ENCODE data around the gene SLC7A6OS.

Gene SLC7A6OS

DNA sequence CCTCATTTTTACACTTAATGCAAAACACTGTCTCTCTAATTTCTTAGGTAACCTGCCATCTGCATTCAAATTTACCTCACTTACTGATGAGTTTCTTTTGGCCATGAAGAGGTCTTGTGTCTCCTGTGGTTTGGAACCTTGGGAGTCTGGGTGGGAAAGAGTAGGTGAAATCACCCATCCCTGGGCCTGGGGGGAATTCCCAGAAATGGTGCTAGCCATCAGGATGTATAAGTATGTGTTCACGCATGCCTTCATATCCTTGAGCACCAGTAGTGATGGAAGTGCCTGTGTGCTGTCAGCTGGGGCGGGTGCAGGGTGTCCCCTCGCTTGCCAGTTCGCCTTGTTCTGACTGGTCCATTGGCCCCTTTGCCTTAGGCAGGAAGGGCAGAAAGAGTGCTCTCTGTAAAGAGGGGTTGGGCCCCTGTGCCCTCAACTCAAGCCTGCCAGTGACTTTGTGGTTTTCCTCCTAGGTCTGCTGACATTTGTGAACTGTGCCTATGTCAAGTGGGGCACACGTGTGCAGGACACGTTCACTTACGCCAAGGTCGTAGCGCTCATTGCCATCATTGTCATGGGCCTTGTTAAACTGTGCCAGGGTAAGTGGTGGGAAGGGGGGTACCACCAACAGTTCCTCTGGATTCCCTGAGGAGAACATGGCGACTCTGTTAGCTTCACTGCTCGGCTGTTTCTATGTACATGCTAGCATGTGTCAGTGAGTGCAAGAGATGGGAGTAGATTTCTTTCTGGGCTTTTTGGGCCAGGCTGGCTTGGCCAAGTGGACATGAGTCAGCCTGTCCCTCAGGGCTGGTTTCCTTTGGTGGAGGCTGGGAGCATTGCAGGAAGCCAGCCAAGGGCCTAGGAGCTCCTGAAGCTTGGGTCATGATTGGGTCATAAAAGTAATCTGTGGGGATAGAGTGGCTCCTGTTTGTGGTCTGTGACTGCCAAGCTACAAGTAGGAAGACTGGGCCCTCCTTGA, 23.2 kb downstream of the SLC7A6OS start:
- ChIA-PET CTCF (interaction anchor here (0.6 kb wide), 1 partner anchor 16 kb away, joined by 3 read pairs; no protein-coding TSS in a partner anchor), POLR2A (interaction anchor here (0.6 to 0.7 kb wide), 2 partner anchors 11 to 104 kb away, joined by 3 read pairs; no protein-coding TSS in a partner anchor)
- peaks cover 12 to 72% of the 10 kb centered on the region in 2 experiments; a peak in 2 of 3 replicates for H3K36me3 ChIP-seq (ENCODE audit: control insufficient read depth in 2 of 2, insufficient read depth in 1 of 2, low read length in 2 of 2)
- H3K27ac ChIP-seq (ENCODE audit: extremely low read depth, low read depth, low read length) = no peak overlapping the region
- TF ChIP-seq OSR2 (tag by site-specific recombination; IDR thresholded peaks at IDR 0.05) (peak; percentile 68), ZNF664 (tag by site-specific recombination; IDR thresholded peaks at IDR 0.05) (no peak)
- no peaks in the 10 kb centered on the region for H3K4me1 ChIP-seq (ENCODE audit: control insufficient read depth, insufficient read depth, low read length)
- no peak overlapping the region for H3K4me3 ChIP-seq (ENCODE audit: low read depth, low read length)
- H3K9me3 ChIP-seq (ENCODE audit: control insufficient read depth, insufficient read depth, low read depth, low read length) = no peaks in the 10 kb centered on the region

DNA sequence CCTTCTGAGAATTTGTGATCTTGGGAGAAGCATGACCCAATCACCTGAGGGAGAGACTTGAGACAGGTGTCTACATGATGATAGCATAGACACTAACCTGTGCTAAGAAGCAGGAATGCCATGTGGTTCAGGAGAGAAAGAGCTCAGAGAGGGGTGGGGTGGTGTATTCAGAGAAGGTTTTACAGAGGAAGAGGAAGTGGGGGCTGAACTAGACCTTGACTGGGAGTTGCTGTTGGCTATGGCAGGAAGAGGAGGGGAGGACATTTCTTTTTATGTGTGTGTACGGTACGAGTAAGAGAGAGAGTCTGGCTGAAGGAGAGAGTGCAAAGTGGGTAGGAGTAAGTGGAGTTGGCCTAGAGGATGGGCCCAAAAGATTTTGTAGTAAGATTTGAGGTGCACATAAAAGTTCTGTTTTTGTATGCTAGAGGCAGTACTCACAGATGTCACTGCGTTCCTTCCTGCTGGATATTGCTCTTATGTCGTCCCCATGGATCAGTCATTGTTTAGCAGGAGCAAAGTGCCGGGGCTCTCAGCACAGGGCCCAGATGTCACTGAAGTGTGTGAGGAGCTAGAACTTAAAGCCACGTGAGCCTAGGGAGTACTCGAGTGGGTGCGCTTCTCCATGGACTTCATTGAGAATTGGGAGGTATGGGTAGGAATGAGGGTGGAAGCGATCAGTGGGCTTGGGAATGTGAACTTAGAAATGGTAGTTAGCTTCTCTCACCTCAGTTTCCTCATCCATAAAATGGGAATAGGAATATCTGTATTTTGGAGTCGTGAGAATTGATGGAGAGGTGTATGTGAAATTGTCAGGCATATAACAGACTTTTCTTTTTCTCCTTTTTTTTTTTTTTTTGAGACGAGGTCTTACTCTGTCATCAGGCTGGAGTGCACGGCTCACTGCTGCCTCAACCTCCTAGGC, 24.3 kb downstream of the SLC7A6OS start:
- TF ChIP-seq ZBTB1 (tag by site-specific recombination; IDR thresholded peaks at IDR 0.05) (no peak), PRDM1 (tag by site-specific recombination; IDR thresholded peaks at IDR 0.05) (0 out of 2 replicates have a peak, but pooled peaks have one; percentile 17), ZNF24 (tag by site-specific recombination; IDR thresholded peaks at IDR 0.05) (no peak)
- Histone ChIP-seq H3K4me3 (ENCODE audit: low read depth, low read length) (no peak overlapping the region), H3K27ac (ENCODE audit: extremely low read depth, low read depth, low read length) (no peak overlapping the region), H3K36me3 (ENCODE audit: control insufficient read depth in 2 of 2, insufficient read depth in 1 of 2, low read length in 2 of 2) (peaks cover 15 to 71% of the 10 kb centered on the region in 2 experiments; a peak in 2 of 3 replicates), H3K4me1 (ENCODE audit: control insufficient read depth, insufficient read depth, low read length) (no peaks in the 10 kb centered on the region), H3K9me3 (ENCODE audit: control insufficient read depth, insufficient read depth, low read depth, low read length) (no peaks in the 10 kb centered on the region)
- ChIA-PET CTCF (interaction anchor here (0.8 to 1.3 kb wide), 3 partner anchors 10 to 25 kb away, joined by 3 to 5 read pairs (median 3); no protein-coding TSS in a partner anchor), POLR2A (interaction anchor here (0.6 to 1.4 kb wide), 3 partner anchors 12 to 24 kb away, joined by 3 to 7 read pairs (median 3); partner anchors contain the start of genes PRMT7, SLC7A6 and SLC7A6OS)

DNA sequence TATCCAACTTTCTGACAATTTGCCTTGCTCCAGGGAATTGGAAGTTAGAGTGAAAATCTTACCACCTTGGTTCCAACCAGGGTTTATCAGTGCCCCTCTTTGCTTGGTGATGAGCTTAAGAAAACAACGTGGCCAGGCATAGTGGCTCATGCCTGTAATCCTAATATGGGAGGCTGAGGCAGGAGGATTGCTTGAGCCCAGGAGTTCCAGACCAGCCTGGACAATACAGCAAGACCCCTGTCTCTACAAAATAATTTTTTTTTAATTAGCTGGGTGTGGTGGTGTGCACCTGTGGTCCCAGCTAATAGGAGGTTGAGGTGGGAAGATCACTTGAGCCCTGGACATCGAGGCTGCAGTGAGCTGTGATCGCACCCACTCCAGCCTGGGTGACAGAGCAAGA, 25.1 kb downstream of the SLC7A6OS start:
- Histone ChIP-seq H3K9me3 (ENCODE audit: control insufficient read depth, insufficient read depth, low read depth, low read length) (no peaks in the 10 kb centered on the region), H3K27ac (ENCODE audit: extremely low read depth, low read depth, low read length) (no peak overlapping the region), H3K4me1 (ENCODE audit: control insufficient read depth, insufficient read depth, low read length) (no peaks in the 10 kb centered on the region), H3K4me3 (ENCODE audit: low read depth, low read length) (no peak overlapping the region), H3K36me3 (ENCODE audit: control insufficient read depth in 2 of 2, insufficient read depth in 1 of 2, low read length in 2 of 2) (peaks cover 15 to 70% of the 10 kb centered on the region in 2 experiments; a peak in 2 of 3 replicates)
- CTCF ChIA-PET = interaction anchor here (0.8 to 1.3 kb wide), 6 partner anchors 9 to 192 kb away, joined by 3 to 5 read pairs (median 4); no protein-coding TSS in a partner anchor
- TF ChIP-seq ZNF830 (tag by site-specific recombination; IDR thresholded peaks at IDR 0.05; ENCODE audit: low read depth) = no peak
- TF ChIP-seq GFI1B (tag by site-specific recombination; IDR thresholded peaks at IDR 0.05) = no peak
- TF ChIP-seq HOXC10 (CRISPR knock-in tag; IDR thresholded peaks at IDR 0.05) = no peak
- TF ChIP-seq ZNF121 (tag by site-specific recombination; IDR thresholded peaks at IDR 0.05) = 0 out of 2 replicates have a peak, but pooled peaks have one; percentile 50
- POLR2A ChIA-PET = interaction anchor here (0.6 to 1.4 kb wide), 2 partner anchors 22 to 25 kb away, joined by 3 to 7 read pairs; partner anchors contain the start of genes PRMT7, SLC7A6 and SLC7A6OS

DNA sequence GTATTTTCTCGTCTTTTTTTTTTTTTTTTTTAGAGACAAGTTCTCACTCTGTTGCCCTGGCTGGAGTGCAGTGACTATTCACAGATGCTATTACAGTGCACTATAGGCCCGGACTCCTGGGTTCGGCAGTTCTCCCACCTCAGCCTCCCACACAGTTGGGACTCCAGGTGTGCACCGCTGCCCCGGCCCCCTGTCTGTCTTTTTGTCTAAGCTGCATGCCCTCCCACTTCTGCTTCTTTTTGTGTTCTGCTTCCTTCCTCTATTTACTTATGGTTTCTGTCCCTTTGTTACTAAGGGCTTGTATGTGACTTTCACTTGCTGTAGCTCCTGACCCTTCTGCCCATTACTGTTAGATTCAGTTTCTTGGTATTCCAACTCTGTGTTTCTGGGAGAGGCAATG, 25.9 kb downstream of the SLC7A6OS start:
- Histone ChIP-seq H3K27ac (ENCODE audit: extremely low read depth, low read depth, low read length) (no peak overlapping the region), H3K36me3 (ENCODE audit: control insufficient read depth in 2 of 2, insufficient read depth in 1 of 2, low read length in 2 of 2) (peaks cover 15 to 68% of the 10 kb centered on the region in 2 experiments; a peak in 2 of 3 replicates), H3K4me1 (ENCODE audit: control insufficient read depth, insufficient read depth, low read length) (no peaks in the 10 kb centered on the region), H3K9me3 (ENCODE audit: control insufficient read depth, insufficient read depth, low read depth, low read length) (no peaks in the 10 kb centered on the region), H3K4me3 (ENCODE audit: low read depth, low read length) (no peak overlapping the region)
- CTCF ChIA-PET = interaction anchor here (1.0 to 2.8 kb wide), 4 partner anchors 8 to 191 kb away, joined by 3 to 14 read pairs (median 4); no protein-coding TSS in a partner anchor
- TF ChIP-seq MYNN (tag by site-specific recombination; IDR thresholded peaks at IDR 0.05; ENCODE audit: borderline replicate concordance) (no peak), ZSCAN30 (tag by site-specific recombination; IDR thresholded peaks at IDR 0.05) (no peak), ZNF112 (tag by site-specific recombination; IDR thresholded peaks at IDR 0.05) (no peak), OSR2 (tag by site-specific recombination; IDR thresholded peaks at IDR 0.05) (no peak), ZNF23 (tag by site-specific recombination; IDR thresholded peaks at IDR 0.05; ENCODE audit: borderline replicate concordance) (no peak), ZNF837 (tag by site-specific recombination; IDR thresholded peaks at IDR 0.05) (no peak), ZNF544 (tag by site-specific recombination; IDR thresholded peaks at IDR 0.05) (no peak), ZXDB (tag by site-specific recombination; IDR thresholded peaks at IDR 0.05) (no peak), ZNF391 (tag by site-specific recombination; IDR thresholded peaks at IDR 0.05; ENCODE audit: borderline replicate concordance, low read depth) (no peak), ZNF366 (tag by site-specific recombination; conservative IDR thresholded peaks at IDR 0.05) (no peak)
- TF ChIP-seq, protein P1, sequence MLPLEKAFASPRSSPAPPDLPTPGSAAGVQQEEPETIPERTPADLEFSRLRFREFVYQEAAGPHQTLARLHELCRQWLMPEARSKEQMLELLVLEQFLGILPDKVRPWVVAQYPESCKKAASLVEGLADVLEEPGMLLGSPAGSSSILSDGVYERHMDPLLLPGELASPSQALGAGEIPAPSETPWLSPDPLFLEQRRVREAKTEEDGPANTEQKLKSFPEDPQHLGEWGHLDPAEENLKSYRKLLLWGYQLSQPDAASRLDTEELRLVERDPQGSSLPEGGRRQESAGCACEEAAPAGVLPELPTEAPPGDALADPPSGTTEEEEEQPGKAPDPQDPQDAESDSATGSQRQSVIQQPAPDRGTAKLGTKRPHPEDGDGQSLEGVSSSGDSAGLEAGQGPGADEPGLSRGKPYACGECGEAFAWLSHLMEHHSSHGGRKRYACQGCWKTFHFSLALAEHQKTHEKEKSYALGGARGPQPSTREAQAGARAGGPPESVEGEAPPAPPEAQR (tag by site-specific recombination; IDR thresholded peaks at IDR 0.05) = no peak
- POLR2A ChIA-PET = interaction anchor here (1.4 kb wide), 1 partner anchor 26 kb away, joined by 7 read pairs; the partner anchor contains the start of genes PRMT7 and SLC7A6OS

All from HEK293 (cell line).